Cardiac muscle cell (in vitro differentiated cells and primary cell): Measurements from ENCODE around the gene RTN1. TPM values are rescaled to one million over a fixed set of nuclear protein-coding genes. Genes with fewer than 3 reads are reported as not detected.

Experiments used
- DNase-seq, 2 donors: peaks; one replicate each; pipeline versions ENCODE4 v3.0.0 to v3.0.0-alpha.2; 2010 to 2017; ENCODE audit warnings: low read depth in 1 of 2, low spot score in 1 of 2
- H3K27ac ChIP-seq: fragments of 200-600 bp; sonication (generic); 2 replicates; pipeline ENCODE4 v1.5.1; 2016
- H3K27me3 ChIP-seq: fragments of 200-600 bp; sonication (generic); 2 replicates; pipeline ENCODE4 v1.6.0; 2016; ENCODE audit warnings: control low read depth
- H3K36me3 ChIP-seq: fragments of 200-600 bp; sonication (generic); 2 replicates; pipeline ENCODE4 v1.5.1; 2016; ENCODE audit warnings: control low read depth
- H3K4me1 ChIP-seq: fragments of 200-600 bp; sonication (generic); 2 replicates; pipeline ENCODE4 v1.8.1; 2017; ENCODE audit warnings: low read depth, mild to moderate bottlenecking, mixed run types
- H3K4me3 ChIP-seq: fragments of 200-600 bp; sonication (generic); 2 replicates; pipeline ENCODE4 v1.5.1; 2016; ENCODE audit warnings: mild to moderate bottlenecking
- H3K9me3 ChIP-seq: fragments of 200-600 bp; sonication (generic); 2 replicates; pipeline ENCODE4 v1.5.1; 2017; ENCODE audit warnings: low read depth, mild to moderate bottlenecking, control low read depth
- polyA plus RNA-seq: library from polyadenylated mRNA; unstranded; fragments of >200 nt; fragmentation: Nextera tagmentation; extraction: Ambion mirVana; gene quantifications from 2 replicates; pipeline ENCODE4 v1.2.1, GENCODE V29; 2016
- total RNA-seq: library from RNA; depleted of rRNA; stranded (reverse); fragments of >200 nt; gene quantifications from 2 replicates; pipeline ENCODE4 v1.2.3, GENCODE V29; 2016
- TF ChIP-seq, protein P1 (sequence below): IDR thresholded peaks from 2 replicates; pipeline ENCODE4 v1.5.1; 2012; ENCODE audit warnings: low read depth, mild to moderate bottlenecking, low read length

RTN1 gene
- total and polyA plus RNA-seq, 2 experiments from 2014 or later, result 1.5 to 3.4 TPM

DNA sequence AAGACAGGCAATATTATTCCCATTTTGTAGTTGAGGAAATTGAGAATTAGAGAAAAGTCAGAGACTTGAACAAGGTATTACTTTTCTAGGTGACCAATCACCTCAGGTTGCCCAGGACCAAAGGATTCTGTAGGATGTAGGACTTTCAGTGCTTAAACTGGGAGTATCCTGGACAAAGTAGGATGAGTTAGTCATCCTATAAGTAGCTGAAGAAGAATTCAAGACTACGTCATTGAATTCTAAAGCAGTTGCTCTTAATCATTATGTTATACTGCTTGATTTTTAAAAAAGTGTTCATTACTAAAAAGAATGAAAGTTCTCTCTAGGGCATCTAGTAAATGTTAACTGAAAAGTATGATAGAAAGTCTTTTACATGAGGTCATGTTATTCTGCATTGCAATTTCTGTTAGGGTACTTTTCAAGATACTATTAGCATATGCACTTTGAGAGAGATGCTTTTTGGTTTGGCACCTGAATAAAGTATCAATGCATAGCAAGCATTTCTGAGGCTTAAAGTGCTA, 101.7 kb downstream of the RTN1 start:
- H3K9me3 ChIP-seq, result no peaks in the 10 kb centered on the region
- H3K4me3 ChIP-seq, result no peak overlapping the region
- H3K4me1 ChIP-seq, result no peaks in the 10 kb centered on the region
- TF ChIP-seq, protein P1, sequence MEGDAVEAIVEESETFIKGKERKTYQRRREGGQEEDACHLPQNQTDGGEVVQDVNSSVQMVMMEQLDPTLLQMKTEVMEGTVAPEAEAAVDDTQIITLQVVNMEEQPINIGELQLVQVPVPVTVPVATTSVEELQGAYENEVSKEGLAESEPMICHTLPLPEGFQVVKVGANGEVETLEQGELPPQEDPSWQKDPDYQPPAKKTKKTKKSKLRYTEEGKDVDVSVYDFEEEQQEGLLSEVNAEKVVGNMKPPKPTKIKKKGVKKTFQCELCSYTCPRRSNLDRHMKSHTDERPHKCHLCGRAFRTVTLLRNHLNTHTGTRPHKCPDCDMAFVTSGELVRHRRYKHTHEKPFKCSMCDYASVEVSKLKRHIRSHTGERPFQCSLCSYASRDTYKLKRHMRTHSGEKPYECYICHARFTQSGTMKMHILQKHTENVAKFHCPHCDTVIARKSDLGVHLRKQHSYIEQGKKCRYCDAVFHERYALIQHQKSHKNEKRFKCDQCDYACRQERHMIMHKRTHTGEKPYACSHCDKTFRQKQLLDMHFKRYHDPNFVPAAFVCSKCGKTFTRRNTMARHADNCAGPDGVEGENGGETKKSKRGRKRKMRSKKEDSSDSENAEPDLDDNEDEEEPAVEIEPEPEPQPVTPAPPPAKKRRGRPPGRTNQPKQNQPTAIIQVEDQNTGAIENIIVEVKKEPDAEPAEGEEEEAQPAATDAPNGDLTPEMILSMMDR, result no peak
- DNase-seq, result peak in 1 of 2 donors; percentile 9
- H3K36me3 ChIP-seq, result no peaks in the 10 kb centered on the region
- H3K27me3 ChIP-seq, result no peaks in the 10 kb centered on the region
- H3K27ac ChIP-seq, result no peak overlapping the region

DNA sequence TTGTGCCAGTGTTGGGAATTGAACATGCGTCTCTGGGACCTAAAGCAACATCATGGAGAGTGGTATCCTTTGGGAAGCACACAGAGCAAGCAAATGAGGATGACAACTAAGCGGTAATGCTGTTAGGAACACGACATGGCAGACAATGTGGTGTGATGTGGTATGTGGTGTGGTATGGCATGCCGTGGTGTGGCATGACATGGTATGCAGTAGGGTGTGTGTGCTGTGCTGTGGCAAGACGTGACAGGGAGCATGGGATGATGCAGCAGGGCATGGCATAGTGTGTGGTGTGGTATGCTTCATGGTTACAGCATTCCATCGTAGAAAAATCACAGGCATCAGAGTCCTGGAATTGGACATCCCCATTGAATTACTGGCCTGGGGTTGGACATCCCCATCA, 108.7 kb downstream of the RTN1 start:
- no peaks in the 10 kb centered on the region for H3K4me1 ChIP-seq
- no peak for DNase-seq
- no peak overlapping the region for H3K4me3 ChIP-seq
- no peaks in the 10 kb centered on the region for H3K27me3 ChIP-seq
- no peaks in the 10 kb centered on the region for H3K9me3 ChIP-seq
- no peak overlapping the region for H3K27ac ChIP-seq
- H3K36me3 ChIP-seq, result no peaks in the 10 kb centered on the region
- TF ChIP-seq, protein P1, result no peak

GRCh38 chr14:59755409-59756135, 115.0 kb downstream of the RTN1 start:
- Histone ChIP-seq H3K4me3 (no peak overlapping the region), H3K4me1 (peaks cover 12% of the 10 kb centered on the region), H3K36me3 (no peaks in the 10 kb centered on the region), H3K27ac (no peak overlapping the region), H3K27me3 (no peaks in the 10 kb centered on the region), H3K9me3 (no peaks in the 10 kb centered on the region)
- TF ChIP-seq, protein P1, result no peak
- DNase-seq, result peak in 1 of 2 donors; percentile 13

DNA sequence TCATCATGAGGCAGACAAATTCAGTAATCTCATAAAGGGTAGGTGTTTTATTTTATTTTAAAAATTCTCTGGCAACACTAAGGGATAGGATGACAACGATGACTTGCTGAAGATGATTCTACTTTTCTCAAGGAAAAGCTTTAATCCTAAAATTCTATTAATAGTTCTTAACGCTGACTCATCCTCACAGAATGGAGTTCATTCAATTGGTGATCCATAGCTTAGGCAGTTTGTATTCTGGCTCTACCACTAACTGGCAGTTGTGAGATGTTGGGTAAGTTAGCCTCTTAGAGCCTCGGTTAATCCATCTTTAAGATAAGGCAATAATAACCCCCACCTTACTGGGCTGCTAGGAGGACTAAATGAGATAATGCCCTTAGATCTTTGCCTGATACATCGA, 116.3 kb downstream of the RTN1 start:
- peaks cover 12% of the 10 kb centered on the region for H3K4me1 ChIP-seq
- no peak for DNase-seq
- no peaks in the 10 kb centered on the region for H3K9me3 ChIP-seq
- H3K4me3 ChIP-seq, result no peak overlapping the region
- H3K27me3 ChIP-seq, result no peaks in the 10 kb centered on the region
- H3K27ac ChIP-seq, result no peak overlapping the region
- H3K36me3 ChIP-seq, result no peaks in the 10 kb centered on the region
- TF ChIP-seq, protein P1, result no peak

- peak in 1 of 2 donors; percentile 4 for DNase-seq
- Histone ChIP-seq H3K27ac (no peak overlapping the region), H3K4me1 (peaks cover 12% of the 10 kb centered on the region), H3K27me3 (no peaks in the 10 kb centered on the region), H3K4me3 (no peak overlapping the region), H3K9me3 (no peaks in the 10 kb centered on the region), H3K36me3 (no peaks in the 10 kb centered on the region)
- TF ChIP-seq, protein P1, result no peak
These were observed 117.1 kb downstream of the RTN1 start for GRCh38 chr14:59753512-59753911.
